Smooth muscle cell (in vitro differentiated cells): ENCODE data around the gene KDM4B. TPM values are rescaled to one million over a fixed set of nuclear protein-coding genes. Genes with fewer than 3 reads are reported as not detected.

ENCODE experiments used
- DNase-seq: peaks from one replicate; lab custom pipeline; 2025; ENCODE audit not compliant: unreplicated experiment; lab: John Stamatoyannopoulos, UW
- H2AFZ ChIP-seq: fragments of 200-600 bp; sonication (generic); 2 replicates; pipeline ENCODE4 v1.6.0; 2016; ENCODE audit warnings: antibody characterized with exemption, low read depth, mild to moderate bottlenecking
- H3F3A ChIP-seq: fragments of 200-600 bp; sonication (generic); 2 replicates; pipeline ENCODE4 v1.6.0; 2017; ENCODE audit warnings: antibody characterized with exemption, low read depth
- H3K27ac ChIP-seq: fragments of 200-600 bp; sonication (generic); 2 replicates; pipeline ENCODE4 v1.5.1; 2016; ENCODE audit warnings: low read depth, mild to moderate bottlenecking
- H3K27me3 ChIP-seq: fragments of 200-600 bp; sonication (generic); 2 replicates; pipeline ENCODE4 v1.6.1; 2016; ENCODE audit warnings: low read depth, mild to moderate bottlenecking
- H3K36me3 ChIP-seq: fragments of 200-600 bp; sonication (generic); 2 replicates; pipeline ENCODE4 v1.5.1; 2016; ENCODE audit warnings: low read depth
- H3K4me1 ChIP-seq: fragments of 200-600 bp; sonication (generic); 2 replicates; pipeline ENCODE4 v1.5.1; 2016; ENCODE audit warnings: low read depth
- H3K4me2 ChIP-seq: fragments of 200-600 bp; sonication (generic); 2 replicates; pipeline ENCODE4 v1.6.0; 2016; ENCODE audit warnings: mild to moderate bottlenecking
- H3K4me3 ChIP-seq: fragments of 200-600 bp; sonication (generic); 2 replicates; pipeline ENCODE4 v1.5.1; 2016; ENCODE audit warnings: mild to moderate bottlenecking
- H3K79me2 ChIP-seq: fragments of 200-600 bp; sonication (generic); 2 replicates; pipeline ENCODE4 v1.6.0; 2016; ENCODE audit warnings: low read depth, mild to moderate bottlenecking
- H3K9ac ChIP-seq: fragments of 200-600 bp; sonication (generic); 2 replicates; pipeline ENCODE4 v1.6.0; 2016; ENCODE audit warnings: low read depth
- H3K9me3 ChIP-seq: fragments of 200-600 bp; sonication (generic); replicated peaks from 2 replicates; pipeline ENCODE4 v1.5.1; 2016; ENCODE audit warnings: low read depth
- H4K20me1 ChIP-seq: fragments of 200-600 bp; sonication (generic); 2 replicates; pipeline ENCODE4 v1.6.0; 2016; ENCODE audit warnings: low read depth
- CTCF ChIP-seq: fragments of 200-600 bp; sonication (generic); IDR thresholded peaks from 2 replicates; pipeline ENCODE4 v1.5.1; 2017; ENCODE audit warnings: borderline replicate concordance, mild to moderate bottlenecking, antibody characterized with exemption; ENCODE audit not compliant: insufficient read depth, poor library complexity, severe bottlenecking
- whole genome bisulfite sequencing: methylation state at CpG from one replicate; pipeline ENCODE4 v1.1.7; 2016; ENCODE audit warnings: low lambda C conversion rate; 5-methylcytosine and 5-hydroxymethylcytosine counted together
- polyA plus RNA-seq: library from polyadenylated mRNA; unstranded; fragments of >200 nt; fragmentation: Nextera tagmentation; extraction: Ambion mirVana; gene quantifications from 2 replicates; pipeline ENCODE4 v1.2.1, GENCODE V29; 2016
- total RNA-seq: library from RNA; depleted of rRNA; stranded (reverse); fragments of >200 nt; gene quantifications from 2 replicates; pipeline ENCODE4 v1.2.3, GENCODE V29; 2014

Gene KDM4B
- total and polyA plus RNA-seq, 2 experiments from 2014 or later, result 27.9 to 32.3 TPM

GRCh38 chr19:5123646-5124045 is 154.7 kb downstream of the KDM4B start:
- 61% methylated on average over 11 of the region's 11 CpGs for WGBS
- no peak overlapping the region for H2AFZ ChIP-seq
- no peak overlapping the region for H3K9ac ChIP-seq
- no peaks in the 10 kb centered on the region for H3F3A ChIP-seq
- no peak for TF ChIP-seq CTCF
- no peaks in the 10 kb centered on the region for H3K79me2 ChIP-seq
- H3K4me1 ChIP-seq, result peaks cover 22% of the 10 kb centered on the region
- H3K27ac ChIP-seq, result no peak overlapping the region
- H3K9me3 ChIP-seq, result no peaks in the 10 kb centered on the region
- no peaks in the 10 kb centered on the region for H3K27me3 ChIP-seq
- H4K20me1 ChIP-seq, result peaks cover 47% of the 10 kb centered on the region
- H3K36me3 ChIP-seq, result no peaks in the 10 kb centered on the region
- no peak for DNase-seq
- no peak overlapping the region for H3K4me2 ChIP-seq
- no peak overlapping the region for H3K4me3 ChIP-seq

- WGBS, result 94% methylated on average over 20 of the region's 21 CpGs
- Histone ChIP-seq H3K79me2 (no peaks in the 10 kb centered on the region), H3K4me1 (peaks cover 26% of the 10 kb centered on the region)
Observed at GRCh38 chr19:5124111-5124855, 155.4 kb downstream of the KDM4B start.

DNA sequence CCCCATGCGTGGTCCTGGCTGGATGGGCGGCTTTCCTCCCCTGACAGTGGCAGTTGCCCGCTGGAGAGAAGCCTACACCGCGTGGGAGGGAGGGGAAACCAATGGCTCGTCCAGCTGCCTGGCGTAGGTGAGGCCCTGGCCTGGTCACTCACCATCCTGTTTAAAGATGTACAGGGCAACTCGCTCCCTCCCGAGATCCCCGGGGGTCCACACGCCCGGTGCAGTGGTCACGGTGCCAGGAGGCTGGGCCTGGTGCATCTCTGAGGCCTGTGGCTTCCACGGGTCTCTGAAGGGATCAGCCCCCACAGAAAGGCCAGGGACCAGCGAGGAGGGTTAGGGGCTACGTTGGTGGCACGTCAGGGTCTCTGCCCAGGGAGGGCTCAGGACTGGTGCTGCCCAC is 156.5 kb downstream of the KDM4B start:
- Histone ChIP-seq H3K9me3 (no peaks in the 10 kb centered on the region), H3K79me2 (no peaks in the 10 kb centered on the region), H3K9ac (peak overlapping the region; percentile 16), H2AFZ (no peak overlapping the region), H3K36me3 (no peaks in the 10 kb centered on the region), H3F3A (no peaks in the 10 kb centered on the region), H3K27ac (peak overlapping the region; percentile 78), H3K4me1 (peaks cover 26% of the 10 kb centered on the region), H3K4me2 (peak overlapping the region; percentile 40), H4K20me1 (peaks cover 61% of the 10 kb centered on the region), H3K4me3 (no peak overlapping the region), H3K27me3 (no peaks in the 10 kb centered on the region)
- no peak for TF ChIP-seq CTCF
- DNase-seq, result no peak
- 63% methylated on average over 17 of the region's 17 CpGs for WGBS

More at GRCh38 chr19:5124111-5124855, 155.4 kb downstream of the KDM4B start:
- no peak overlapping the region for H2AFZ ChIP-seq
- no peaks in the 10 kb centered on the region for H3K9me3 ChIP-seq
- H3K27me3 ChIP-seq, result no peaks in the 10 kb centered on the region
- H3K4me3 ChIP-seq, result no peak overlapping the region
- no peak for DNase-seq
- peak overlapping the region; percentile 78 for H3K27ac ChIP-seq
- H3K4me2 ChIP-seq, result peak overlapping the region; percentile 40
- no peaks in the 10 kb centered on the region for H3K36me3 ChIP-seq
- no peak for TF ChIP-seq CTCF
- H3F3A ChIP-seq, result no peaks in the 10 kb centered on the region
- no peak overlapping the region for H3K9ac ChIP-seq
- peaks cover 53% of the 10 kb centered on the region for H4K20me1 ChIP-seq
